CD4-positive, alpha-beta T cell treated with Interleukin-6 for 4 hours (primary cell): ENCODE data around the gene PTPRQ.
"Not testable (repeated sequence)": the region's sequence is repeated elsewhere in the genome, so short reads cannot be mapped to it uniquely, and the experiment has no call there.

Experiments used
- DNase-seq: peaks from one replicate; pipeline ENCODE4 v3.0.0-alpha.2; 2020; ENCODE audit warnings: mixed read lengths

The PTPRQ gene

DNA sequence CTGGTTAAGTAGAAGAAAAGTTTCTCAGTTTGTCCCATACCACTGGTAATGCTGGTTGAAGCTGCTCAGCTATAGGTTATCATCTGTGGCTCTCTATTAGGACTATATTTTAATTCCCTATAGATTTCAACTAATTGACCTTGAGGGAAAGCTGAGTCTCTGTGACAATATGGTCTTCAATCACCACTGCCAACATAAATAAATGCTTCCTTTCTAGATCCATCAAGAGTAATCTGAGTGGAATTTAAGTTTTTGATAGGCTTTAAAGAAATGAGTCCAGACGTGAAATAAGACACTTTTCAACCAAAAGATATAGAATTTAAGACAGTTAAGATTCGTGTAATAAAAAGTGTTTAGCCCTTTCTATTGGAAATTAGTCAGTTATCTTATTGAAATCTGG lies 199.9 kb downstream of the PTPRQ start:
- no peak for DNase-seq

GRCh38 chr12:80648881-80649280 lies 204.8 kb downstream of the PTPRQ start:
- DNase-seq, result no peak

DNA sequence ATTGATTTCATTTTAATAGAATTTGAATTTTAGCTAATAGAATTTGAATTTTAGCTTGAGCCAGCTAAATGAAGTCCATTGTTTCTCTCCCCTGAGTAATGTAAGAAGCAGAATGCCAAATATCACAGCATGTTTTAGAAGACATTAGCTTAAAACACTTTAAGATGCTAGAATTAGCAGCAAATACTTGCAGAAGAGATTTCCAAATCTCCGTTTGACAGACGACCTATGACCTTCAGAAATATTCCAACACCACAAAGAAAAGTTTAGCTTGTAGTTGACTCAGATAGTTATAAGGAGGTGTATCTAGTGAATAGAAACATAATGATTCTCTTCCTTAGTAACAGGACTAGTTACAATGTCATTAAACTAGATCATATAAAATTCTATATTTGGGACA lies 211.7 kb downstream of the PTPRQ start:
- DNase-seq, result no peak

- no peak for DNase-seq
Observed at GRCh38 chr12:80659512-80660063, 215.6 kb downstream of the PTPRQ start.

DNA sequence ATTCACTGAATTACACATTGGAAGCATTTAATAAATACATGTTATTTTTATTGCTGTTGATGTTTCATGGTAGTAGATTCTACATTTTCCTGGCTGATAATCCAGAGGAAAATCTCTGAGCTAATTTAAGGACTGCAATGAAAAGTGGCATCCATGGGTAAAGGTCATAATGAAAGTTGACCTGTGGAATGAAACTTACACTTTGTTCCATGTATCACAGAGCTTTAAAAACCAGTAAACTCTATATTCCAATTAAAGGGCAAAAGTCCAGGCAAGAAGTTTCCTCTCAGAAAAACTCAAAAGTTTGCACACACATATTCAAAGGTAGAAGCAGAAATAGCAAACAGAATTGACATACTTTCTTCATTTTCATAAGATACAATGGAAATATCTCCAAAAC lies 218.6 kb downstream of the PTPRQ start:
- DNase-seq, result no peak

DNA sequence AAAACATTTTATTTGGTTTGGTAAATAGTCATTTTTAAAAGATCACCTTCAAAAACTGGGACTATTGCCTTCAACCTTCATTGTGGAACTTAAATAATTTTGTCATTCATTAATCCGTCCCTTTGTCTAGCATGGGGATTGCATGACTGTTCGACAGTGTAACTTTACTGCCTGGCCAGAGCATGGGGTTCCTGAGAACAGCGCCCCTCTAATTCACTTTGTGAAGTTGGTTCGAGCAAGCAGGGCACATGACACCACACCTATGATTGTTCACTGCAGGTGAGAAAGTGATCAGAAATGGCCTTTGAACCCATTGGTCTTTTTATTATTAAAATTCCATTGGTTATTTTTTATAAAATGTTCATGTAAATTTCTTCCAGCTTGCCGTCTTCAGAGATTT lies 226.2 kb downstream of the PTPRQ start:
- no peak for DNase-seq

DNA sequence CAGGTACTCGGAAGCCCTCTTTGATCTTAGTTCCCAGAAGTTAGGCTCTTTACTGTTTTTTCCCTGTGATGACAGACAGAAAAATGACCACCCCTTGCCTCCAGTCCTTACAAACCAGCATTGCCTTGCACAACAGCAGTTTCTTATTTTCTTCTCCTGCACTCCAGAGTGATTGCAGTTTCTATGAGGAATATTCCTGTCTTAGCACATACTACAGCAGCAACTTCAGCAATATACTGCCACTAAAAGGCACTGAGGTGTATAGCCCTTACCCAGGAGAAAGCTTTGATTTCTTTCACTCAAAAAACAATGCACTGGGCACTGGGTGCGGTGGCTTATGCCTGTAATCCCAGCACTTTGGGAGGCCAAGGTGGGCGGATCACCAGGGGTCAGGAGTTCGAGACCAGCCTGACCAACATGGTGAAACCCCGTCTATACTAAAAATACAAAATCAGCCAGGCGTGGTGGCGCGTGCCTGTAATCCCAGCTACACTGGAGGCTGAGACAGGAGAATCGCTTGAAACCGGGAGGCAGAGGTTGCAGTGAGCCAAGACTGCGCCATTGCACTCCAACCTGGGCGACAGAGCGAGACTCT lies 232.1 kb downstream of the PTPRQ start:
- not testable (repeated sequence) for DNase-seq

DNA sequence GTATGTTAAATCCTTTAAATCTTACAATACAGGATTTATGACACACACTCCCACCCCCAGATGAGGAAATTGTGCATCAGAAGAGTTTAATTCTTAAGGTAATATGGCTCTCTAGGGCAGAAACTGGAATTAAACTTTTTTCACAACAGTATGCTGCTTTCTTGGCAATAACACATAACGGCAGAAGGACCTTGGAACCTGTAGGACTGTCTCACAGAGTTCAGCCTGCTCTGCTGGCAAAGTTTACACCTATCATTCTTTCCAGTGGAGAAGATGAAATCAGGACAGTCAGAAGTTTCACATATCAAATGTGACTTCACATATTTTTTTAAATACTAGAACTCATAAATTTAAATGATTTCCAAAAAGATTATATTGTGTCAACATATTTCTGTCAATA lies 232.8 kb downstream of the PTPRQ start:
- no peak for DNase-seq

DNA sequence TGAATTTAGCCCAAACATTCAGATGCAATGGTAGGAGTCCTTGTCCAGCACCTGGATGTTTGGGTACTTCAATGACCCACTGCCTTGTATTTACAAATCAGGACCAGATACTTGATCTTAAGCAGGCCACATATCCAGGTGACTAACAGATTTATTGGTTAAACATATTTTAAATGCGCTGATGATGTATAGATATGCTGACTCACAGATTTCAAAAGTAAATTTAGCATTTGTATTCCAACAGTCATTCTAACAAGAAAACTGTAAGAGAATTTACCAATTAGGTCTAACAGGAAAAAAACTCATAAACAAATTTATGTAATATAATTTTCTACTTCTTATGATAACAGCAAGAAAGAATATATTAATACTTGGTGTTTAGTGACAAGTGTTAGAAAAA lies 234.0 kb downstream of the PTPRQ start:
- DNase-seq, result no peak

- DNase-seq, result no peak
Observed at GRCh38 chr12:80679346-80680131, 235.5 kb downstream of the PTPRQ start.

DNA sequence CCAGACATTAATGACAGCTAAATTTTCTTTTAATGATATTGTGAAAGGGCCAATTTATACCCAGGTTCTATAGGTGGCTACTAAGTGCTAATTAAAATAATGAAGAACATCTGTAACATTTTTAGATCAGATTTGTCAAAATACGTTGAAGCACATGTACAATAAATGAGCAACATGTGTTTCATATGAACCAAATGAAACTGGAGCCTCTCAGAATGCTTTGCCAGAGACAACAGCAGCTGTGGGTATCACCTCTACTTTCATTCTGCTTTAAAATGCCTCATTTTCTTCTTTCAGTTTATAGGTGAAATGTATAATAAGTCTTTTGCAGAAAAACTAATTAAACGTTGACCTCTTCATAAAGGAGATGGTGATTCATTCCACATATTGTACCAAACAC lies 237.3 kb downstream of the PTPRQ start:
- no peak for DNase-seq

- no peak for DNase-seq
Observed at GRCh38 chr12:80681786-80682185, 237.8 kb downstream of the PTPRQ start.

GRCh38 chr12:80684077-80684495 lies 240.1 kb downstream of the PTPRQ start:
- DNase-seq, result no peak

DNA sequence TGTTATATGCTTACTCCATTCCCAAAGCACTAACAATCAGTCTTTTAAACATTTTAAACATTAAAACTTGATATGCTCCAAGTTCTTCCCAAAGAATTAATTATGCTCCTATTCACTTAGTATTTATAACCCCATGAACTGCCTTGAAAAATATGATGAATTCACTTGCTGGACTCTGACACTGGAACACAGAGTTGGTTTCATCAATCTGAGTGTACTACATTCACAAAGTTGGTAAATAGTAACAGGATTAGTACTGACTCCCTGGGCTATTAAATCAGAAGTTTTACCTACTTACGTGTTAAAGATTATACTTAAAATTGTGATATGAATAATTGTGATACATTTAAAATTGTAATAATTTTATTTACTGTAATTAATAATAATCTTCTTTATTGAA lies 246.1 kb downstream of the PTPRQ start:
- no peak for DNase-seq

- DNase-seq, result no peak
Observed at GRCh38 chr12:80690513-80690912, 246.5 kb downstream of the PTPRQ start.

DNA sequence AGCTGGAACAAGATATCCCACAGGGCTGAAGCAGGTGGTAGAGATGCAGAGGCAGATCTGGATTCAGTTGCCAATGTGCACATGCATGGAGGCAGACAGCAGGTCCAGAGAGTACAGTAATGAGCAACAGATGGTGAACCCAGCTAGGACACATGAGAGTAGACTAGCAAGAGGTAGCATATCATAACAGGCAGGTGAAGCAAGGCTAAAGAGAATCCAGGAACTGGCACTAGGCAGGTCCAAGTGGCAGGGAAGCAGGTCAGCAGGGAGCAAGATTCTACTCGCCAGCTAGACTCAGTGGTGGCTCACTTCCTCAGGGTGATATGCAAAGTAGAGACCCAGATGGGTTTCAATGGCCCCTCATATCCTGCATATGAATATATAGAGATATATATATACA lies 248.1 kb downstream of the PTPRQ start:
- DNase-seq, result no peak

GRCh38 chr12:80697270-80697887 lies 253.3 kb downstream of the PTPRQ start:
- DNase-seq, result no peak

- DNase-seq, result no peak
Observed at GRCh38 chr12:80698256-80698655, 254.2 kb downstream of the PTPRQ start.

DNA sequence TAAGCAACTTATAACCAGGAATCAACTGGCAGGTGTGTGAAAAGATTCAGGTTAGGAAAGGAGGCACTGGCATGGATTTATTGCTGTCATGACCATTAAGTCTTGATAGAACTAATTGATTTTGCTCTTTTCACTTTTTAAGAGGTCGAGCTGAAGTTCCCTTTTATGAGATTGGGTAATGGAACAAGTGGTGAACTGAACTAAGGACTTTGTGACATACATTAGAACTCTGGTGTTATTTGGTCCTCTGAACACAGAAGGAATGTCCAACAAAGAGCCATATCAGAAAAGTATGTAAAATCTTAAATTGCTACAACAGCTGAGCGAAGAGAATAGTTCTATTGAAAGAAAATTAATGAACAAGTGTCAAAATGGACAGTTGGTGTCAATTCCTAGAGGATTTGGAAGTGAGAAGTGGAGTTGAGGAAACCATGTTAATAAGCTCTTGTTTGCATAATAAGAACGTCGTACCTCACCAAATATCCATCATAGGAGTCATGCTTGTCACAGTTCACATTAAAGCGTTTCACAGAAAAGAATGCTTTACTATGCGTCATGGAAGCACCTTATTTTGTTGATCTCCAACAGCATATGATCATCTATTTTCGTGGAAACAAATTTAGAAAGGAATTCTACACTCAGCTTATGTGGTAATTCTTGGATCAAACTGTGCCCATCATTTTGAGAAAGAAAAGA lies 255.0 kb downstream of the PTPRQ start:
- no peak for DNase-seq

DNA sequence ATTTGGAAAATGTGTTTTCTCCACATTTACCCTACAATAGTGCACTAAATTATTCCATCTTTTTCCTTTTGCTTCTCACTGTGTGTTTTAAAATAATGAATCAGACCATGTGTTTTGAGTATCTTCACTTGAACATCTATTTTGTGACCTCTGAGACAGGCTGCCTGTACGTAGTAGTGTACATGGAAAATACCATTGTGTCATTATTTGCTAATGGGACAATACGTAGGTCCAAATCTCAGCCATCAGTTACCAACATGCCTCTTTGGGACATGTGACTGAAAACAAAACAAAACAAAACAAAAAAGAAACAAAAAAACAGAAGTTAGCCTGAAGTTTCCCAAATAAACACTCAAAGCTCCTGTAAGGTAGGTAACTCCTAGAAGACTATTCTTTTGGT lies 256.3 kb downstream of the PTPRQ start:
- no peak for DNase-seq

GRCh38 chr12:80701388-80701787 lies 257.4 kb downstream of the PTPRQ start:
- no peak for DNase-seq

DNA sequence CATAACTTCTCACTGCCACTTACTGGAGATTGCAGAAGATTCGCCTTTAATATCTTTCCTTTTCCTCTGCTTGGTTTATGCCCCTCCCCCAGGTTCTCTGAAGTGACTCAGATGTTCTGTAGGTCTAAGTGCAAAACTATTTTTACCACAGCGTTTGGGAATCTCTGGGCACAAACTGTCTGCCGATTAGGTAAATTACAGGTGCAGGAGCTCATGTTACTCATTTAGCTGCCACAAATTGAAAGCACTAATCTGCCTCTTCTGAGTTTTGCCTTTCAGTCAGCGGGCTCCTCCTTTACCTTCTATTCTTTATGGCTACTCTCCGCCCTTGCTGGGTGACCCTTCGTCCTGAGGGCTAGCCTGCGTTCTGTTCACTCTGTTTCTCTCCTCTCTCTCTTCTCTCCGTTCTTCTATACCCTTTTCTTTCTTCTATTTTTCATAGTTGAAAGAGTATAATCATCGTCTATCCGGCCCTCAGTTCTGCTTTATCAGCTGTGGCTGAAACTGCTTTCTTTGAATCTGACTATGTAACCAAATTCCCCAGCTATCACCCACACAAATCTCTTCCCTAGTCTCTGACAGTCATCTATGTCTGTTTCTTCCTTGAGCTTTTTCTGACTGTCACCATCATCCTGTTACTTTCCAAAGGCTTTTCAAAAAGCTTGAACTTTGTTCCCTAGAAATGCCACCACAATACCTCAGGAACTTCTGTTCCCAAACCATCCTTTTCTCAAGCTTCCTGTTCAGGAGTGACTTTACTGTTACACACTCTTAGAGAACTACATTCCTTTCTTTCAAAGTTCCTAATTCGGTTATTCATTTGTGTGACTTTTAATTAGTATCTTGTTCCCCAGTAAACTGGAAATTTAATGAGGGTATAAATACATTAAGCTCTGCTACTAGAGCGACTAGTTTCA lies 259.1 kb downstream of the PTPRQ start:
- DNase-seq, result no peak
